Sigmoid colon (tissue), 7 donors: ENCODE data around the gene TCTN1. TPM values are rescaled to one million over a fixed set of nuclear protein-coding genes. Genes with fewer than 3 reads are reported as not detected.

Experiments used
- DNase-seq: peaks from one replicate; pipeline ENCODE4 v3.0.0-alpha.2; 2019
- H3K27ac ChIP-seq, 4 donors: fragments of 200-600 bp; sonication (generic); one replicate each; pipeline ENCODE4 v1.5.1; 2016 to 2019; ENCODE audit warnings: mild to moderate bottlenecking in 1 of 4
- H3K27me3 ChIP-seq, 3 donors: fragments of 200-600 bp; sonication (generic); one replicate each; pipeline ENCODE4 v1.5.1; 2019; ENCODE audit warnings: mild to moderate bottlenecking in 1 of 3
- H3K36me3 ChIP-seq, 4 donors: fragments of 200-600 bp; sonication (generic); one replicate each; pipeline ENCODE4 v1.5.1; 2016 to 2019
- H3K4me1 ChIP-seq, 4 donors: fragments of 200-600 bp; sonication (generic); one replicate each; pipeline ENCODE4 v1.5.1; 2017 to 2019
- H3K4me3 ChIP-seq, 4 donors: fragments of 200-600 bp; sonication (generic); one replicate each; pipeline ENCODE4 v1.5.1; 2017 to 2019; ENCODE audit warnings: mild to moderate bottlenecking in 2 of 4, moderate library complexity in 1 of 4
- H3K9me3 ChIP-seq, 4 donors: fragments of 200-600 bp in 3 of 4; sonication (generic) in 3 of 4; one replicate each; pipeline versions ENCODE4 v1.5.1 to v1.6.1; 2013 to 2019
- CTCF ChIP-seq, 4 experiments: fragments of 450-650 bp in 3 of 4; fragments of 200-600 bp in 1 of 4; IDR thresholded peaks; one replicate each; pipeline ENCODE4 v1.5.1; 2016 to 2019; ENCODE audit warnings: antibody characterized with exemption in 4 of 4, mild to moderate bottlenecking in 3 of 4, moderate library complexity in 2 of 4
- EP300 ChIP-seq, 4 donors: sonication (generic); formaldehyde crosslinking; IDR thresholded peaks; one replicate each; pipeline ENCODE4 v1.6.1; 2017; ENCODE audit warnings: antibody characterized with exemption in 4 of 4
- POLR2A ChIP-seq, 2 donors: fragments of 450-650 bp; IDR thresholded peaks; one replicate each; pipeline ENCODE4 v1.6.1; 2016; ENCODE audit warnings: antibody characterized with exemption in 2 of 2, mild to moderate bottlenecking in 2 of 2, moderate library complexity in 2 of 2
- POLR2AphosphoS5 ChIP-seq, 4 donors: sonication (generic); formaldehyde crosslinking; IDR thresholded peaks; one replicate each; pipeline ENCODE4 v1.6.1; 2017; ENCODE audit warnings: antibody characterized with exemption in 4 of 4
- WGBS, 2 donors: extraction: QIAGEN DNeasy Blood & Tissue Kit; methylation state at CpG; one replicate each; pipeline ENCODE4 v1.1.7; 2013; 5-methylcytosine and 5-hydroxymethylcytosine counted together
- intact Hi-C: fragments of 100-400 bp; cut with DNase I; formaldehyde crosslinking; loops from one replicate; pipeline ENCODE4 v1.15.1; 2023
- polyA plus RNA-seq, 3 donors: library from polyadenylated mRNA; stranded (reverse); fragments of 200-250 nt; gene quantifications; one replicate each; pipeline ENCODE4 v1.2.3, GENCODE V29; 2013
- total RNA-seq, 4 donors: library from RNA; depleted of rRNA; stranded (reverse); fragments of >200 nt; gene quantifications; one replicate each; pipeline ENCODE4 v1.1.0, GENCODE V29; 2016
- donor health status: healthy with polysubstance abuse.
- donor health status: Bipolar disorder and iron deficiency.
- donor health status: healthy.

Gene TCTN1
- total and polyA plus RNA-seq, 7 donors, result 0.92 to 38.6 (median 34.6) TPM

GRCh38 chr12:110577864-110578693 lies 35.9 kb upstream of the TCTN1 start:
- no peak overlapping the region for H3K4me3 ChIP-seq
- peak overlapping the region; percentile 60 to 77 (median 70) for H3K27ac ChIP-seq
- WGBS, 2 donors, result 7 to 27% methylated on average over 8 of the region's 8 CpGs
- H3K4me1 ChIP-seq, result peaks cover 0 to 81% (median 72%) of the 10 kb centered on the region in 4 donors
- H3K9me3 ChIP-seq, result no peaks in the 10 kb centered on the region
- no peak for DNase-seq
- intact Hi-C loops, result no loop called here
- no peaks in the 10 kb centered on the region for H3K27me3 ChIP-seq
- TF ChIP-seq CTCF (IDR thresholded peaks at IDR 0.05) (no peak), POLR2AphosphoS5 (IDR thresholded peaks at IDR 0.05) (peak in 1 of 4 donors; percentile 47), EP300 (IDR thresholded peaks at IDR 0.05) (no peak), POLR2A (IDR thresholded peaks at IDR 0.05) (no peak)
- H3K36me3 ChIP-seq, result no peaks in the 10 kb centered on the region

- Histone ChIP-seq H3K9me3 (no peaks in the 10 kb centered on the region), H3K4me3 (no peak overlapping the region), H3K27ac (peak overlapping the region; percentile 60 to 77 (median 70)), H3K27me3 (no peaks in the 10 kb centered on the region), H3K4me1 (peaks cover 0 to 82% (median 74%) of the 10 kb centered on the region in 4 donors), H3K36me3 (no peaks in the 10 kb centered on the region)
- intact Hi-C loops, result no loop called here
- TF ChIP-seq EP300 (IDR thresholded peaks at IDR 0.05) (no peak), CTCF (IDR thresholded peaks at IDR 0.05) (no peak), POLR2A (IDR thresholded peaks at IDR 0.05) (no peak), POLR2AphosphoS5 (IDR thresholded peaks at IDR 0.05) (no peak)
- WGBS, 2 donors, result 73 to 77% methylated on average over 13 of the region's 13 CpGs
- no peak for DNase-seq
Observed at GRCh38 chr12:110578694-110579534, 35.0 kb upstream of the TCTN1 start.

- intact Hi-C loops, result loop anchor here (5.0 kb wide), 2 partner anchors 37 to 77 kb away; partner anchors contain the start of genes RAD9B and VPS29
- Histone ChIP-seq H3K27ac (peak overlapping the region in 1 of 4 donors; percentile 96), H3K9me3 (no peaks in the 10 kb centered on the region), H3K27me3 (no peaks in the 10 kb centered on the region), H3K4me1 (peaks cover 0 to 82% (median 74%) of the 10 kb centered on the region in 4 donors), H3K36me3 (no peaks in the 10 kb centered on the region), H3K4me3 (no peak overlapping the region)
- TF ChIP-seq POLR2A (IDR thresholded peaks at IDR 0.05) (no peak), CTCF (IDR thresholded peaks at IDR 0.05) (no peak)
- WGBS, 2 donors, result 87 to 89% methylated on average over 18 of the region's 18 CpGs
- DNase-seq, result no peak
Observed at GRCh38 chr12:110579535-110580253, 34.2 kb upstream of the TCTN1 start.

GRCh38 chr12:110581931-110582275 lies 32.0 kb upstream of the TCTN1 start:
- 0 to 1% methylated on average over 8 of the region's 8 CpGs for WGBS, 2 donors
- no peaks in the 10 kb centered on the region for H3K9me3 ChIP-seq
- intact Hi-C loops, result loop anchor here (5.0 kb wide), 2 partner anchors 40 to 80 kb away; partner anchors contain the start of genes RAD9B and VPS29
- no peaks in the 10 kb centered on the region for H3K36me3 ChIP-seq
- H3K27ac ChIP-seq, result peak overlapping the region; percentile 95 to 97 (median 96)
- peaks cover 0 to 75% (median 73%) of the 10 kb centered on the region in 4 donors for H3K4me1 ChIP-seq
- no peak for TF ChIP-seq EP300 (IDR thresholded peaks at IDR 0.05)
- TF ChIP-seq POLR2A (IDR thresholded peaks at IDR 0.05), result no peak
- no peak for TF ChIP-seq POLR2AphosphoS5 (IDR thresholded peaks at IDR 0.05)
- TF ChIP-seq CTCF (IDR thresholded peaks at IDR 0.05), result no peak
- DNase-seq, result no peak
- peak overlapping the region; percentile 84 to 93 (median 92) for H3K4me3 ChIP-seq
- no peaks in the 10 kb centered on the region for H3K27me3 ChIP-seq
